Ammon's horn (tissue), 1 donor: ENCODE measurements around the gene ARNT2.
A peak's percentile ranks its signal among the peaks of the same experiment; 100 is the strongest.
"Not testable (repeated sequence)": the region's sequence is repeated elsewhere in the genome, so short reads cannot be mapped to it uniquely, and the experiment has no call there.

ENCODE experiments used
- DNase-seq: peaks from one replicate; pipeline ENCODE4 v3.0.0-alpha.2; 2016; ENCODE audit warnings: low spot score

The ARNT2 gene

GRCh38 chr15:80492409-80492808 is 88.2 kb downstream of the ARNT2 start:
- DNase-seq: no peak

GRCh38 chr15:80492874-80493273 is 88.7 kb downstream of the ARNT2 start:
- no peak for DNase-seq

GRCh38 chr15:80494351-80494751 is 90.2 kb downstream of the ARNT2 start:
- DNase-seq: no peak

GRCh38 chr15:80494756-80495155 is 90.6 kb downstream of the ARNT2 start:
- no peak for DNase-seq

GRCh38 chr15:80495401-80495942 is 91.3 kb downstream of the ARNT2 start:
- DNase-seq: no peak

- DNase-seq: no peak
Observed at GRCh38 chr15:80496096-80496495, 91.9 kb downstream of the ARNT2 start.

GRCh38 chr15:80497221-80497620 is 93.0 kb downstream of the ARNT2 start:
- no peak for DNase-seq

- no peak for DNase-seq
Observed at GRCh38 chr15:80498652-80499051, 94.5 kb downstream of the ARNT2 start.

GRCh38 chr15:80500021-80500420 is 95.8 kb downstream of the ARNT2 start:
- DNase-seq: no peak

GRCh38 chr15:80501476-80501875 is 97.3 kb downstream of the ARNT2 start:
- DNase-seq: no peak

GRCh38 chr15:80502782-80503181 is 98.6 kb downstream of the ARNT2 start:
- no peak for DNase-seq

GRCh38 chr15:80503319-80503952 is 99.3 kb downstream of the ARNT2 start:
- no peak for DNase-seq

- DNase-seq: no peak
Observed at GRCh38 chr15:80504931-80505330, 100.7 kb downstream of the ARNT2 start.

- no peak for DNase-seq
Observed at GRCh38 chr15:80506286-80506893, 102.2 kb downstream of the ARNT2 start.

GRCh38 chr15:80507131-80507530 is 102.9 kb downstream of the ARNT2 start:
- no peak for DNase-seq

GRCh38 chr15:80507638-80508316 is 103.6 kb downstream of the ARNT2 start:
- no peak for DNase-seq

- no peak for DNase-seq
Observed at GRCh38 chr15:80508783-80509182, 104.6 kb downstream of the ARNT2 start.

GRCh38 chr15:80509800-80510199 is 105.6 kb downstream of the ARNT2 start:
- DNase-seq: no peak

GRCh38 chr15:80510985-80511384 is 106.8 kb downstream of the ARNT2 start:
- DNase-seq: not testable (repeated sequence)

- DNase-seq: peak; percentile 34
Observed at GRCh38 chr15:80512726-80513660, 108.8 kb downstream of the ARNT2 start.

- no peak for DNase-seq
Observed at GRCh38 chr15:80514071-80514780, 110.0 kb downstream of the ARNT2 start.
